ENCODE measurements around the gene CCN6.
"Not testable (repeated sequence)": the region's sequence is repeated elsewhere in the genome, so short reads cannot be mapped to it uniquely, and the experiment has no call there.

CCN6 gene

DNA sequence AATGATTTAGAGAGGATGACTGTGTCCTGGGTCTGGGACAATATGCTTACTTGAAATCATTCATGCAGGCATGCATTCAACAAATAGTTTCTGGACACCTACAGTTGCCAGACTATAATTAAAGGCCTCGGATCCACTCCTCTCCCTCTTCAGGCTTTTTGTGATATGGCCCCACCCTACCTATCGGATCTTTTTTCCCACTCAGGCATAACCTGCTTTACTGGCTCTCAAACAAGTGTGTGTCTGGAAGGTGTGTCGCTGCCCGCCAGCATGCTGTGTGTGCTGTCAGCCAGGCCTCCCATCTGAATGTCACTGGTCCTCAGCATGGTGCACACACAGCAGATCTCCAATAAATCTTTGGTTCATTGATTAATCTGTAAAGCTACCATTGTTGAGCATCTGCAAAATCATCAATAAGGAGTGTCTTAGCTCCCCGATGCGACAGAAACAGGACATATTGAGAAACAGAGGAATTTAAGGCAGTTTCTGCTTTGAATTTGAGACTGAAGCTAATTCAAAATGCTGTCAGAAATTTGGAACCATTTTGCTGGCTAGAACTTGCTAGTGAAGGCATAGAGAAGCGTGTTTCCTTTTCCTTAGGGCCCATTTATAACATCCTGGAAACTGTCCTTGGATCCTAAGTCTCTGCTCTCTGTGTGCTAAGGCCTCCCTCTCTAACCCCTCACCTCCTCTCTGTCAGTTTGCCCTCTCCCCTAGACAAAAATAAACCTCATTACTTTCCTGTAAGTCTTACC, 23.5 kb upstream of the CCN6 start:
- DNase-seq = no peak

DNA sequence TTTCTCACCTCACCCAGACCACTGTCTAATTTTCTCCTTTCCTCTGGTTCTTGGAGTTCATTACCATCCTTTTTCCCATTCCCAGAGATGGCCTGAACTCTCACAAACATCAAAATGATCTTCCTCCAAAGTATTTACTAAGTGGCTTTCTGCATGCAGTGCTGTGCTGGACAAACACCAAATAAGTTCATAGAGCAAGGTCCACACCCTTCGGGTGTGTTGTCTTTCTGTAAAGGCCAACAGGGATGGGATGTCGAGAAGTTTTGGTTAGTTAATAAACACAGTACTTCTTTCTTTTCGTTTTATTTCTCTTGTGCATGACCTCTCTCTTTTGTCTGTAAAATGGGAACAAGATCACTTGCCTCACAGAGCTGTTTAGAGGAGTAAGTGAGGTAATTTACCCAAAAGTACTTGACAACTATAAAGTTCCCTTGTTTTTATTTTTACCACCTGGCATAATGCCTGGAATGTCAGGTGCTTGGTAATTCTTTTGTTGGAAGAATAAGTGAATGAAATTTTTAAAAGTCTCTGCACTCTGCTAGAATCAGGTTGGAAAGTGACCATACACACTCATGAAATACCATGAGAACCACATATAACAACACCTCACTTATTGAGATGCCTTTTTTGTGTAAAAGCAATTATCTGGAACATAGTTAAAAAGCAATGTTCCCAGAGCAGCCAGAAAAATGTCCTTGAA, 22.8 kb upstream of the CCN6 start:
- DNase-seq = no peak

- DNase-seq = no peak
Observed at GRCh38 chr6:112031960-112032359, 21.9 kb upstream of the CCN6 start.

GRCh38 chr6:112032728-112033127, 21.2 kb upstream of the CCN6 start:
- no peak for DNase-seq

GRCh38 chr6:112033791-112034615, 19.9 kb upstream of the CCN6 start:
- DNase-seq = no peak

DNA sequence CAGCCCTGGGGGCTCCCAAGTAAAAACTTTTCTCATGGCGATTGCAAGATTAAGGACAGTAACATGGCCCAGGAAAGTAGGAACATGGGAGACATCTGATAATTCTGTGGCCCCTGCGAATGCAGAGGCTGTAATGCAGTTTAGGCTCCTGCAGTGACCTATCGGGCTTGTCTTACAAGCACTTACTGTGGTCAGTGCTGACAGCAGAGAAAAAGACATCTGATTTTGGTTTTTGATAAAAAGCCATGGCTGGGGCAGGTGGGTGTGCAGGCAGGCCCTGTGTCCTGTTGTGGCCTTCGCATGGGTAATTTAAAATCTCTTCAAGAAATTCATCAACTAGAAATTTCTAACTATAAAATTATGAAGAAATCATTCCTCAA, 19.3 kb upstream of the CCN6 start:
- DNase-seq = no peak

DNA sequence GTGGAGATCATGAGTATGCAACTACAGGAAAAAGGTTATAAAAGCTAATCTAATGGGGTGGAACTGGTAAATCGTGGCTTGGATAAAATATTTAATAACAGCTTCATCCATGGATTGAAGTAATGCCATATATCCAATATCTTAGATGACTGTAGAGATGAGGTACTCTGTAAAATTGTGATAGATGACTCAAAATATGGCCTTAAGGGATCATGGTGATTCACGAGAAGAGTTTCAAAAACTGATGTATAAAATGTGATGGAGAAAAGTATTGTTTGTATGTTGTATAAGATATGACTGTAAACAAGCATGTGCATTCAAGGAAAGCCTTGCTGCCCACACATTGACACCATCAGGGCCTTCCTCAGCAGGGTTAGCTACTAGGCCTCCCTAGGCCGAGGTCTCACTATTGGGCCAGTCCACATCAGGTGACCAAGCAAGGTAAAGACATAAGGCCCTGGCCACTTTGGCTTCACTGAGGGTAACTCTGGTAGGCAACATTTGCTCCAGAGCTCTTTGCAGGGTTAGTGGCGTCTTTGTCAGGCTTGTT, 17.7 kb upstream of the CCN6 start:
- no peak for DNase-seq

DNA sequence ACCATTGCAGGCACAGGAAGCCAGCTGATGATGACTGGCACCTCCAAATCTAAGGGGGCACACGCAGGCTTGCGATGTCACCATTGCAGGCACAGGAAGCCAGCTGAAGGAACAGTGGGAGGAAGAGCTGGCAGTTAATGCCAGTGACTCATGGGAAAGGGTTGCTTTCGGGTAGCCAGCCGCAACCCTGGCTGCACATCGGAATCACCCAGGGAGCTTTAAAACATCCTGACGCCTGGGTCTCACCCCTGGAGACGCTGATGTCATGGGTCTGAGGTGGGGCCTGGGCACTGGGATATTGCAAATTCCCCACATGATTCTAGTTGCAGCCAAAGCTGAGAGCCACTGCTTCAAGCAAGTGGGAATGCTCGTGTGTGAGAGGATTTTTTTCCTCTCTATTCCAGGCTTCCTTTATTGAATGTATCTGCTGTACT, 16.1 kb upstream of the CCN6 start:
- no peak for DNase-seq

- no peak for DNase-seq
Observed at GRCh38 chr6:112038268-112038667, 15.6 kb upstream of the CCN6 start.

DNA sequence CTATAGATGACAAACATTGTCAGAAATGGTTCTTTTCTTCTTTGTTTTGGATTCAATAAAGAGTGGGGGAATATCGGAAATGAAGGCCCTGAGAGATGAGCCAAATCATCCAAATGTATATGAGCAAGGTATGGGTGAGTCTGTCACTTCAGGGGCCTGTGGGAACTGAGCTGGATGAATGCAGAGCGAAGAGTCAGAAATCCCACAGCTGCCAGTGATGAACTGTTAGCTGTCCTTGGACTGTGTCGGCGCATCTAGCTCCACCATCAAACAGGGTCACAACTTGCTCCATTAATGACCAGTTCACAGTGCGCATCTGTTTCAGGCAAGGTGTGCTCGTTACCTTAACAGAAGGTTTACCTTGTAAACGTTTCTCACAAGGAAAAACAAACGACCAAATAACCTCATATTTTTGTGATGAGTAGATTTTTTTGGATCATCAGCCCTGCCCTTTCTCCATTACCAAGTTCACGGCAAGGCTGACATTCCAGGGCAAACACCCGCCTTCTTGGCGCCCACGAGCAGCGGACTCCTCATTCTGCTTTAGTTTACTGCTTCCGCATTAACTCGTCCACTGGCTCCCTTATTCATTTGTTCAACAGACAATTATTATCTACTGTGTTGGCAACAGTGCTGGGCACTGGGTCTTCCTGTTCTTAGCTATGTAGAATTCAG, 15.0 kb upstream of the CCN6 start:
- DNase-seq = no peak

GRCh38 chr6:112039431-112039770, 14.5 kb upstream of the CCN6 start:
- DNase-seq = no peak

GRCh38 chr6:112040956-112041355, 12.9 kb upstream of the CCN6 start:
- no peak for DNase-seq

- no peak for DNase-seq
Observed at GRCh38 chr6:112041535-112041934, 12.4 kb upstream of the CCN6 start.

GRCh38 chr6:112043032-112044007, 10.6 kb upstream of the CCN6 start:
- DNase-seq = peak; percentile 81

GRCh38 chr6:112044196-112044595, 9.7 kb upstream of the CCN6 start:
- no peak for DNase-seq

GRCh38 chr6:112044856-112045255, 9.0 kb upstream of the CCN6 start:
- no peak for DNase-seq

DNA sequence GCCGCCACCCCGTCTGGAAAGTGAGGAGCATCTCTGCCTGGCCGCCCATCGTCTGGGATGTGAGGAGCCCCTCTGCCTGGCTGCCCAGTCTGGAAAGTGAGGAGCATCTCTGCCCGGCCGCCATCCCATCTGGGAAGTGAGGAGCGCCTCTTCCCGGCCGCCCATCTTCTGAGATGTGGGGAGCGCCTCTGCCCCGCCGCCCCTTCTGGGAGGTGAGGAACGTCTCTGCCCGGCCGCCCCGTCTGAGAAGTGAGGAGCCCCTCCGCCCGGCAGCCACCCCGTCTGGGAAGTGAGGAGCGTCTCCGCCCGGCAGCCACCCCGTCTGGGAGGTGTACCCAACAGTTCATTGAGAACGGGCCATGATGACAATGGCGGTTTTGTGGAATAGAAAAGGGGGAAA, 6.4 kb upstream of the CCN6 start:
- not testable (repeated sequence) for DNase-seq

GRCh38 chr6:112049026-112049799, 4.7 kb upstream of the CCN6 start:
- no peak for DNase-seq

DNA sequence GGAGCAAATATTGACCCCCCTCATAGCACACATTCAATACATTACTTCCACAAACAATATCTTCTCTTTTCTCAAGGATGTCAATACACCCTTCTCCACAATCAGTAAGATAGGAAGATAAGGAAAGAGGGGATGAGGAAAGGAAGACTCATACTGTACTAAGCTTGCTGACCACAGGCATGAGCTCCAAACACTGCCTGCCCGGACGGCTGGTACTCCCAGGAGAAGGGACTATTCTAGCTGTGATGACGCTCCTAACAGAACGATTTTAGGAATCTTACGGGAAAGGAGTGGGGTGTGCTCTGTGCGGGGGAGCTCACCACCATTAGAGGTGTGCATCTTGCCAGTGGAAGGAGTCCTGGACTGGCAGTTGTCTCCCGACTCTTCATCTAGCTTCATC, 3.9 kb upstream of the CCN6 start:
- no peak for DNase-seq

DNA sequence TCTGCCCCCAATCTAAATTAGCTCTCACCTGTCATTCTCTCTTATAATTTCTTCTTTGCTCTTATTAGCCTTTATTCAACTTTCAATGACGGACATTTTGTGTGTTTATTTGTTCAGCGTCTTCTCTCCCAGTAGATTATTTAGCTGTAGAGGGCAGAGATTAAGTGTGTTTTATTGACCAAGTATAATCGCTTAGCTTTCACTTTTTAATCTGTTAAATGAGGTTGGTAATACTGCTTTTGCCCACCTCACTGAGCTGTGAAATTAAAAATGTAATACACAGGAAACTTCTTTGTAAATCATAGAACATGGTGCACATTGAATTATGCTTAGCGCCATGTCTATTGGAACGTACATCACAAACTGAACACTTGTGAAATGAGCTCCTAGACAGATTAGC, 3.5 kb upstream of the CCN6 start:
- DNase-seq = no peak

DNA sequence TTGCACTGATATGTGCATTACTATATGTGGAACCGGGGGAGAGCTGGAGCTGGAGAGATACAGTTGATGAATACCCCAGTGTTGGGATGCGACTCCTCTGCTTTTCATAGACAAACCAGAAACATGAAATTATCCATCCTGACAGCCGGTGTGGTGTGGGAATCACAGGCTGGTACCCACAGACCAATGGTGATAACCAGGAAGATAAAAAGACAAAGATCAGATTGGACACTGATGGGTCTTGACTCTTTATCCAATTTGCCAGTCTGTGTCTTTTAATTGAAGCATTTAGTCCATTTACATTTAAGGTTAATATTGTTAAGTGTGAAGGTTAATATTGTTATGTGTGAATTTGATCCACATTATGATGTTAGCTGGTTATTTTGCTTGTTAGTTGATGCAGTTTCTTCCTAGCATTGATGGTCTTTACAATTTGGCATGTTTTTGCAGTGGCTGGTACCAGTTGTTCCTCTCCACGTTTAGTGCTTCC, 2.6 kb upstream of the CCN6 start:
- DNase-seq = not testable (repeated sequence)
